ENCODE results near the gene HASPIN. TPM values are rescaled to one million over a fixed set of nuclear protein-coding genes. Genes with fewer than 3 reads are reported as not detected.

HASPIN gene
- total RNA-seq, 6 experiments from 2014 or later: 0.07 to 1.1 (median 0.27) TPM; not detected in 1

DNA sequence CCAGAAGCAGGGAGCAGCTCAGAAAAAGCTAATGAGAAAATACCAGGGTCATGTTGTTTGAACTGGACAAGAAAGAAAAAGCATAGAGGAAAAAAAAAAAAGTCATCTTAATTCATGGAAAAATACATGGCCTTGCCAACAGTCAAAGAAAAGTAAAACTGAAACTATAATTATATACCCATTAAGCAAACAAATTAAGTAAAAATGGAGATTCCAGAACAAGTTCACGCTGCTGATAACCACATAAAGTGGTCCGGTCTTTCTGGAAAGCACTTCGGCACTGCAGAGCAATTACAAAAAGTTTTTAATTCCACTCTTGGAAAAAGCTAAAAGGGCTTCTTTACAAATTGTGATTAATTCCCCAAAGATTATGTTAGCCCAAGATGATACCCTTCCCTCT, 15.3 kb upstream of the HASPIN start:
- H3K4me1 ChIP-seq: no peaks in the 10 kb centered on the region
- H3K27ac ChIP-seq: no peak overlapping the region
- H3K27me3 ChIP-seq: no peaks in the 10 kb centered on the region
- DNase-seq (no peak), ATAC-seq (no peak)
- no peaks in the 10 kb centered on the region for H3K36me3 ChIP-seq
- TF ChIP-seq, protein P1, sequence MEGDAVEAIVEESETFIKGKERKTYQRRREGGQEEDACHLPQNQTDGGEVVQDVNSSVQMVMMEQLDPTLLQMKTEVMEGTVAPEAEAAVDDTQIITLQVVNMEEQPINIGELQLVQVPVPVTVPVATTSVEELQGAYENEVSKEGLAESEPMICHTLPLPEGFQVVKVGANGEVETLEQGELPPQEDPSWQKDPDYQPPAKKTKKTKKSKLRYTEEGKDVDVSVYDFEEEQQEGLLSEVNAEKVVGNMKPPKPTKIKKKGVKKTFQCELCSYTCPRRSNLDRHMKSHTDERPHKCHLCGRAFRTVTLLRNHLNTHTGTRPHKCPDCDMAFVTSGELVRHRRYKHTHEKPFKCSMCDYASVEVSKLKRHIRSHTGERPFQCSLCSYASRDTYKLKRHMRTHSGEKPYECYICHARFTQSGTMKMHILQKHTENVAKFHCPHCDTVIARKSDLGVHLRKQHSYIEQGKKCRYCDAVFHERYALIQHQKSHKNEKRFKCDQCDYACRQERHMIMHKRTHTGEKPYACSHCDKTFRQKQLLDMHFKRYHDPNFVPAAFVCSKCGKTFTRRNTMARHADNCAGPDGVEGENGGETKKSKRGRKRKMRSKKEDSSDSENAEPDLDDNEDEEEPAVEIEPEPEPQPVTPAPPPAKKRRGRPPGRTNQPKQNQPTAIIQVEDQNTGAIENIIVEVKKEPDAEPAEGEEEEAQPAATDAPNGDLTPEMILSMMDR (IDR thresholded peaks at IDR 0.05): no peak
- TF ChIP-seq POLR2A (IDR thresholded peaks at IDR 0.05): no peak
- 55% methylated on average over 3 of the region's 3 CpGs for WGBS (ENCODE audit: insufficient coverage, low coverage, low lambda C conversion rate, missing lambda C conversion rate)
- H3K4me3 ChIP-seq: no peak overlapping the region
- H3K9me3 ChIP-seq: no peaks in the 10 kb centered on the region
- intact Hi-C loops (cut with DNase I): no loop called here

DNA sequence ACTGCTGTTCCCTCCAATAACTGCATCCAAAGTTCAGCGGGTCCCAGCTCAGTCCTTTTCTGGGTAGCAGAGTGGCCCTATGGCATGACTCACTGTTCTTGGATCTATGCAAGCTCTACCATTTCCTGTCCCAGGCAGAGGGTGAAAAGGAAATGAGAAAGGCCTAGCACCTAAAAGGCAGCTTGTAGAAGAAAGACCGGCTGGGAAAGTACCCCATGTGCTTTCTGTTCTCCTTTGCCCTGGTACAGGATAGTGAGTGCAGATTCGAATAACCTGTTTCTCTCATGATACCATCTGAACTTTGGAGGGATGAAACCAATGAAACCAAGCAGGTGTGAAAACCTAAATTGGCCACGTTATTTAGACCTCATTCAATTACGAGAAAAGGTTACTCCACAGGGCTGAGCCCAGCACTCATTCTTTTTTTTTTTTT, 12.7 kb upstream of the HASPIN start:
- H3K9me3 ChIP-seq: no peaks in the 10 kb centered on the region
- 51% methylated on average over 5 of the region's 5 CpGs for WGBS (ENCODE audit: insufficient coverage, low coverage, low lambda C conversion rate, missing lambda C conversion rate)
- peaks cover 0 to 14% (median 5%) of the 10 kb centered on the region in 4 donors for H3K36me3 ChIP-seq
- ATAC-seq (peak; percentile 52 to 68 (median 66)), DNase-seq (no peak)
- H3K27me3 ChIP-seq: no peaks in the 10 kb centered on the region
- intact Hi-C loops (cut with DNase I): no loop called here
- no peak overlapping the region for H3K4me3 ChIP-seq
- no peaks in the 10 kb centered on the region for H3K4me1 ChIP-seq
- no peak overlapping the region for H3K27ac ChIP-seq
- TF ChIP-seq, protein P1 (IDR thresholded peaks at IDR 0.05): no peak
- TF ChIP-seq POLR2A (IDR thresholded peaks at IDR 0.05): no peak

DNA sequence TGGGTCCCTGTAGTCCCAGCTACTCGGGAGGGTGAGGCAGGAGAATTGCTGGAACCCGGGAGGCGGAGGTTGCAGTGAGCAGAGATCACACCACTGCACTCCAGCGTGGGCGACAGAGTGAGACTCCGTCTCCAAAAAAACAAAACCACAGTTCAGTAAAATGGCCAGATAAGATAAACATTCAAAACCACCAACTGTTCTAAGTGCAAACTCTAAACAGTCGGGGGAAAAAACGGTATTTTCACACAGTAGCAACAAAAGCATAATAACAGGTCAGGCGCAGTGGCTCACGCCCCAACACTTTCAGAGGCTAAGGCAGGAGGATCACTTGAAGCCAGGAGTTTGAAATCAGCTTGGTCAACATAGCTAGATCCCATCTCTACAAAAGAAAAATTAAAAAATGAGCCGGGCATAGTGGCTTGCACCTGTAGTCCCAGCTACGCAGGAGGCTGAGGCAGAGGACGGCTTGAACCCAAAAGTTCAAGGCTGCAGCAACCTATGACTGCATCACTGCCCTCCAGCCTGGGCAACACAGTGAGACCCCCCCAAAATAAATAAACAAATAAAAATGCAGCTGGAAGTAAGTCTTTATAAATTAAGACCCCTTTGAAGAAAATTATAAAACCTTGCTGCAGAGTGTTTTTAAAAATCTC, 10.8 kb upstream of the HASPIN start:
- Histone ChIP-seq H3K36me3 (peaks cover 0 to 32% (median 14%) of the 10 kb centered on the region in 4 donors), H3K4me1 (no peaks in the 10 kb centered on the region), H3K27ac (no peak overlapping the region)

DNA sequence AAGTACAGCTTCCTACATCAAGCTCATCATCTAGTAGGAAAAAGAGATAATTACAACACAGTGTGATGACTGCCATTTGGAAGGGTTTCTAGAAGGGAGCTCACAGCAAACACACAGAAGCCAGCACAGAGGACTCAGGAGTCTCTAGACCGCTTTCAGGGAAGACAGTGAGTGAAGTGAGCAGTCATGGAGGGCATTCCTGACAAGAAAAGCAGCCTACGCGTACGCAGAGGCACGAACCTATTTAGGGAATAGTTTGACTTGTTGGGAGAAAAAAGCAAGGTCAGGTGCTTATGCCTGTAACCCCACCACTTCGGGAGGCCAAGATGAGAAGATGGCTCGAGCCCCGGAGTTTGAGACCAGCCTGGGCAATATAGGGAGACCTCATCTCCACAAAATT, 8.4 kb upstream of the HASPIN start:
- Histone ChIP-seq H3K9me3 (no peaks in the 10 kb centered on the region), H3K4me3 (no peak overlapping the region), H3K27me3 (no peaks in the 10 kb centered on the region), H3K36me3 (peaks cover 0 to 40% (median 17%) of the 10 kb centered on the region in 4 donors), H3K27ac (no peak overlapping the region), H3K4me1 (no peaks in the 10 kb centered on the region)
- no peak for TF ChIP-seq POLR2A (IDR thresholded peaks at IDR 0.05)
- TF ChIP-seq, protein P1 (IDR thresholded peaks at IDR 0.05): no peak
- no peak for DNase-seq
- no peak for ATAC-seq
- 77% methylated on average over 5 of the region's 8 CpGs for WGBS (ENCODE audit: insufficient coverage, low coverage, low lambda C conversion rate, missing lambda C conversion rate)
- intact Hi-C loops (cut with DNase I): no loop called here

More for the DNA sequence above, 10.8 kb upstream of the HASPIN start:
- no peak for ATAC-seq
- DNase-seq: no peak
- no peak overlapping the region for H3K4me3 ChIP-seq
- TF ChIP-seq, protein P1 (IDR thresholded peaks at IDR 0.05): no peak
- no peak for TF ChIP-seq POLR2A (IDR thresholded peaks at IDR 0.05)
- WGBS (ENCODE audit: insufficient coverage, low coverage, low lambda C conversion rate, missing lambda C conversion rate): 65% methylated on average over 12 of the region's 13 CpGs
- no peaks in the 10 kb centered on the region for H3K27me3 ChIP-seq
- H3K9me3 ChIP-seq: no peaks in the 10 kb centered on the region
- intact Hi-C loops (cut with DNase I): no loop called here

Measured in right lobe of liver (tissue), 6 donors.